ENCODE results near the gene CAPN12. TPM values are rescaled to one million over a fixed set of nuclear protein-coding genes. Genes with fewer than 3 reads are reported as not detected.

Gene CAPN12
- total and polyA plus RNA-seq, 12 donors: 0.39 to 23.1 (median 3.7) TPM; not detected in 1

DNA sequence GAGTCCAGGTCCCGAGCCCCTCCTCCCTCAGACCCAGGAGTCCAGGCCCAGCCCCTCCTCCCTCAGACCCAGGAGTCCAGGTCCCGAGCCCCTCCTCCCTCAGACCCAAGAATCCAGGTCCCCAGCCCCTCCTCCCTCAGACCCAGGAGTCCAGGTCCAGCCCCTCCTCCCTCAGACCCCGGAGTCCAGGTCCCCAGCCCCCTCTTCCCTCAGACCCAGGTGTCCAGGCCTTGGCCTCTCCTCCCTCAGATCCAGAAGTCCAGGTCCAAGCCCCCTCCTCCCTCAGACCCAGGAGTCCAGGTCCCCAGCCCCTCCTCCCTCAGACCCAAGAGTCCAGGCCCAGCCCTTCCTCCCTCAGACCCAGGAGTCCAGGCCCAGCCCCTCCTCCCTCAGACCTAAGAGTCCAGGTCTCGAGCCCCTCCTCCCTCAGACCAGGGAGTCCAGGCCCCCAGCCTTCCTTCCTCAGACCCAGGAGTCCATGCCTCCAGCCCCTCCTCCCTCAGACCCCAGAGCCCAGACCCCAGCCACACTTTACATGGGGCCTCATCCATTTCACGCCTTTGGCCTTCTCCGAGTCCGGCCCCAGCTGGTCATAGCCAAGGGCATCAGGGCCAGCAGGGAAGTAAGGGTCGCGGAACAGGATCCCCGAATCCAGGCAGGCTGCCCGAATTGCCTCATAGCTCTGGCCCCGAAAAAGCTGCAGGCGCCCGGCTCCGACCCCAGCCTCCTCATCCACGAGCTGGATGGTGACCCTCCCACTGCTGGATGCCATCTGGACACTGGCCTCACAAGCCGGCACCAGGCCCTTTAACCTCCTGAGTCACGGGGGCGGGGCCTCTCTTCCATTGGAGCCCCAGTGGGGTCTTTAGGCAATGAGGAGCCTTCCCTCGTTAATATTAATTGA is 628 bp downstream of the CAPN12 start:
- no peak for TF ChIP-seq POLR2A (IDR thresholded peaks at IDR 0.05)
- TF ChIP-seq, protein P1, sequence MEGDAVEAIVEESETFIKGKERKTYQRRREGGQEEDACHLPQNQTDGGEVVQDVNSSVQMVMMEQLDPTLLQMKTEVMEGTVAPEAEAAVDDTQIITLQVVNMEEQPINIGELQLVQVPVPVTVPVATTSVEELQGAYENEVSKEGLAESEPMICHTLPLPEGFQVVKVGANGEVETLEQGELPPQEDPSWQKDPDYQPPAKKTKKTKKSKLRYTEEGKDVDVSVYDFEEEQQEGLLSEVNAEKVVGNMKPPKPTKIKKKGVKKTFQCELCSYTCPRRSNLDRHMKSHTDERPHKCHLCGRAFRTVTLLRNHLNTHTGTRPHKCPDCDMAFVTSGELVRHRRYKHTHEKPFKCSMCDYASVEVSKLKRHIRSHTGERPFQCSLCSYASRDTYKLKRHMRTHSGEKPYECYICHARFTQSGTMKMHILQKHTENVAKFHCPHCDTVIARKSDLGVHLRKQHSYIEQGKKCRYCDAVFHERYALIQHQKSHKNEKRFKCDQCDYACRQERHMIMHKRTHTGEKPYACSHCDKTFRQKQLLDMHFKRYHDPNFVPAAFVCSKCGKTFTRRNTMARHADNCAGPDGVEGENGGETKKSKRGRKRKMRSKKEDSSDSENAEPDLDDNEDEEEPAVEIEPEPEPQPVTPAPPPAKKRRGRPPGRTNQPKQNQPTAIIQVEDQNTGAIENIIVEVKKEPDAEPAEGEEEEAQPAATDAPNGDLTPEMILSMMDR (IDR thresholded peaks at IDR 0.05): no peak
- H3K27ac ChIP-seq: no peak overlapping the region
- H3K4me3 ChIP-seq: no peak overlapping the region
- intact Hi-C loops (cut with DNase I): loop anchor here in 1 of 2 donors (10.0 kb wide), 1 partner anchor 181 kb away; no protein-coding TSS in a partner anchor
- no peaks in the 10 kb centered on the region for H3K27me3 ChIP-seq
- WGBS, 4 donors: 72 to 76% (median 74%) methylated on average over 17 to 20 of the region's 20 CpGs; no CpG with 5 or more reads in 1 of the 4 donors
- H3K4me1 ChIP-seq (replicated peaks in 1 of 2): no peaks in the 10 kb centered on the region
- no peak for DNase-seq
- no peaks in the 10 kb centered on the region for H3K36me3 ChIP-seq (replicated peaks in 1 of 2)
- H3K9me3 ChIP-seq (replicated peaks in 1 of 3): no peaks in the 10 kb centered on the region

DNA sequence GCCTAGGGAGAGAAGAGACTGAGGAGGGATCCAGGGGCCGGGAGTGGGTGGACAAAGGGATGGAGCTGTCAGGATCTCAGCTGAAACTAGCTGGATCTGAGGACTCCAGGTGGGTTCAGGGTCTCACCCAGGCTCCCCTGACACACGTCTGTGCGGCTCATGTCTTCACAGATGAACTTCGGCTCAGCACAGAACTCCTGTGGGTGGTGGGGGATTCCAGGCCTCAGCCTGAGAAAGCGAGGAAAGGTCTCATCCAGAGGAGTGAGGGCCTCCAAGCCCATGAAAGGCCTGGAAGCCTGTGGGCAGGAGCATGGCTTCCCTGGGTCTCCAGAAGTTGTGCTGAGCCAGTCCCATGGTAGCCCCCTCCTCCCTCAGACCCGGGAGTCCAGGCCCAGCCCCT is 1.4 kb downstream of the CAPN12 start:
- WGBS, 4 donors: 88 to 92% (median 91%) methylated on average over 4 to 6 of the region's 6 CpGs
- Histone ChIP-seq H3K9me3 (replicated peaks in 1 of 3) (no peaks in the 10 kb centered on the region), H3K27ac (no peak overlapping the region), H3K4me1 (replicated peaks in 1 of 2) (no peaks in the 10 kb centered on the region), H3K27me3 (no peaks in the 10 kb centered on the region), H3K4me3 (no peak overlapping the region), H3K36me3 (replicated peaks in 1 of 2) (no peaks in the 10 kb centered on the region)
- intact Hi-C loops (cut with DNase I): loop anchor here in 1 of 2 donors (10.0 kb wide), 1 partner anchor 182 kb away; no protein-coding TSS in a partner anchor
- TF ChIP-seq, protein P1 (IDR thresholded peaks at IDR 0.05): no peak
- no peak for TF ChIP-seq POLR2A (IDR thresholded peaks at IDR 0.05)
- DNase-seq: no peak

DNA sequence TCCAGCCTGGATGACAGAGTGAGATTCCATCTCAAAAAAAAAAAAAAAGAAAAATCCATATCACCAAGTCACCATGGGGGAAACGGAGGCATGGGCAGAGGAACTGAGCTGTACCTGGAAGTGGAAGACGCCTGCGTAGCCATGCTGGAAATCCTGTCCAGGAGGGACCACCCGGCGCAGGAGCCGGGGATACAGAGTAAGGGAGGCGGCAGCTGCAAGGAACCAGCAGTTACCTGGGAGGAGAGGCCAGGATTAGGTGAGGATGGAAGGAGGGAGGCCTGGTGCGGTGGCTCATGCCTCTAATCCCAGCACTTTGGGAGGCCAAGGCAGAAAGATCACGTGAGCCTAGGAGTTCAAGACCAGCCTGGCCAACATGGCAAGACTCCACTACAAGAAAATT is 2.0 kb downstream of the CAPN12 start:
- no peaks in the 10 kb centered on the region for H3K36me3 ChIP-seq (replicated peaks in 1 of 2)
- DNase-seq: no peak

DNA sequence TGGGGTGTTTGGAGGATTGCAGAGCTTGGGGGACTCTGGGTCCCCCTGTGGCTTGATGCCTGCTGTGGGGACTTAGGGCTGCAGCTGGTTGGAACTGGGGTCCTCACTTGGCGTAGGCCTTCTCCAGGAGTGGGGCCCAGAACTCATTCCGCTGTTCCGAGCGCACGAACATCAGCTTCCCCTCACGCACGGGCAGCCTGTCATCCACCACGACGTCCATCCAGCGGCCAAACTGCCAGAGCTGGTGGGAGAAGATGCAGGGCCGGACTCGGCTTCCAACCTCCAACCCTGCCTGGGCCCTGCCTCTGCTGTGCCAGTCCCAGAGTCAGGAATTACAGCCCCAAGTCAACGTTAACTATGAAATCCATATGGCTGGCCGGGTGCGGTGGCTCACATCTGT is 2.6 kb downstream of the CAPN12 start:
- no peak overlapping the region for H3K27ac ChIP-seq
- H3K4me3 ChIP-seq: no peak overlapping the region
- DNase-seq: no peak
- TF ChIP-seq, protein P1 (IDR thresholded peaks at IDR 0.05): no peak
- no peak for TF ChIP-seq POLR2A (IDR thresholded peaks at IDR 0.05)
- no peaks in the 10 kb centered on the region for H3K36me3 ChIP-seq (replicated peaks in 1 of 2)
- intact Hi-C loops (cut with DNase I): loop anchor here in 1 of 2 donors (10.0 kb wide), 1 partner anchor 183 kb away; no protein-coding TSS in a partner anchor
- 90 to 98% (median 96%) methylated on average over 11 to 15 of the region's 15 CpGs for WGBS, 4 donors
- no peaks in the 10 kb centered on the region for H3K27me3 ChIP-seq
- H3K9me3 ChIP-seq (replicated peaks in 1 of 3): no peaks in the 10 kb centered on the region
- H3K4me1 ChIP-seq (replicated peaks in 1 of 2): no peaks in the 10 kb centered on the region

More for the DNA sequence above, 2.0 kb downstream of the CAPN12 start:
- H3K4me3 ChIP-seq: no peak overlapping the region
- intact Hi-C loops (cut with DNase I): loop anchor here in 1 of 2 donors (10.0 kb wide), 1 partner anchor 183 kb away; no protein-coding TSS in a partner anchor
- WGBS, 4 donors: 95 to 98% (median 96%) methylated on average over 9 of the region's 9 CpGs
- no peak for TF ChIP-seq POLR2A (IDR thresholded peaks at IDR 0.05)
- TF ChIP-seq, protein P1 (IDR thresholded peaks at IDR 0.05): no peak
- H3K27me3 ChIP-seq: no peaks in the 10 kb centered on the region
- no peaks in the 10 kb centered on the region for H3K4me1 ChIP-seq (replicated peaks in 1 of 2)
- no peak overlapping the region for H3K27ac ChIP-seq
- H3K9me3 ChIP-seq (replicated peaks in 1 of 3): no peaks in the 10 kb centered on the region
